HepG2 (cell line): Measurements from ENCODE around the gene MYLK2. TPM values are rescaled to one million over a fixed set of nuclear protein-coding genes. Genes with fewer than 3 reads are reported as not detected.

Source experiments
- ATAC-seq: fragments of 200-7000 bp; cut with Tn5 transposase; 3 replicates; pipeline ENCODE4 v1.9.1; 2020; ENCODE audit warnings: mild to moderate bottlenecking, moderate library complexity
- BruUV-seq: library from RNA; stranded (reverse); fragments of 400-500 nt; replicated peaks from 2 replicates; lab custom pipeline; 2021; lab: Mats Ljungman, UMichigan
- CTCF ChIA-PET: fragments of 300-600 bp; formaldehyde crosslinking; extraction: SDS; loops from one replicate; lab custom pipeline; 2021; ENCODE audit warnings: low total read pairs, inconsistent platforms, low intra/inter-chr PET ratio; lab: Yijun Ruan, JAX
- POLR2A ChIA-PET: fragments of 350-600 bp; sonication (Branson Sonifier 250); formaldehyde crosslinking; loops from one replicate; lab custom pipeline; 2020; ENCODE audit warnings: antibody characterized with exemption, inconsistent platforms; lab: Yijun Ruan, JAX
- DNase-seq: peaks from one replicate; pipeline ENCODE4 v3.0.0-alpha.2; 2015; ENCODE audit warnings: low spot score
- FAIRE-seq: peaks from 3 replicates; lab custom pipeline; 2011; peaks lifted over from hg19 to GRCh38; lab: Jason Lieb, UNC
- H2AFZ ChIP-seq: one replicate; pipeline ENCODE4 v1.6.1; 2011; ENCODE audit warnings: low read length, inconsistent platforms
- H3K27ac ChIP-seq: fragments of 300-600 bp; 3 replicates; pipeline ENCODE4 v1.8.0; 2011; ENCODE audit warnings: mixed run types, mild to moderate bottlenecking, mixed read lengths, low read length, inconsistent platforms; ENCODE audit not compliant: insufficient read depth; ENCODE audit errors: extremely low read length
- H3K27me3 ChIP-seq, 2 experiments: fragments of 200-600 bp in 1 of 2; 2 replicates in 1 of 2; 3 replicates in 1 of 2; pipeline versions ENCODE4 v1.6.0 to v1.8.0; 2011; ENCODE audit warnings: low read length in 2 of 2, mild to moderate bottlenecking in 2 of 2, moderate library complexity in 2 of 2, inconsistent platforms in 1 of 2; ENCODE audit not compliant: insufficient read depth in 2 of 2, control insufficient read depth in 1 of 2
- H3K36me3 ChIP-seq, 2 experiments: fragments of 200-600 bp in 1 of 2; replicated peaks in 1 of 2; 2 replicates in 1 of 2; 3 replicates in 1 of 2; pipeline versions ENCODE4 v1.5.1 to v1.8.0; 2011; ENCODE audit warnings: low read length in 2 of 2, inconsistent platforms in 1 of 2; ENCODE audit not compliant: insufficient read depth in 2 of 2, control insufficient read depth in 1 of 2
- H3K4me1 ChIP-seq: 2 replicates; pipeline ENCODE4 v1.5.1; 2012; ENCODE audit warnings: low read length, inconsistent platforms; ENCODE audit not compliant: insufficient read depth
- H3K4me2 ChIP-seq: 2 replicates; pipeline ENCODE4 v1.6.0; 2011; ENCODE audit warnings: low read depth, low read length, inconsistent platforms
- H3K4me3 ChIP-seq, 3 experiments: fragments of 200-600 bp in 1 of 3; sonication (generic), shearing (Covaris generic) in 1 of 3; replicated peaks in 1 of 3; 2 replicates each; pipeline ENCODE4 v1.5.1; 2011 to 2016; ENCODE audit warnings: low read length in 3 of 3, inconsistent platforms in 2 of 3, low read depth in 2 of 3, mild to moderate bottlenecking in 2 of 3, control low read depth in 1 of 3, mixed read lengths in 1 of 3; ENCODE audit not compliant: insufficient read depth in 1 of 3
- H3K79me2 ChIP-seq: one replicate; pipeline ENCODE4 v1.6.1; 2011; ENCODE audit warnings: low read length, inconsistent platforms; ENCODE audit not compliant: insufficient read depth
- H3K9ac ChIP-seq: 2 replicates; pipeline ENCODE4 v1.6.0; 2011; ENCODE audit warnings: mild to moderate bottlenecking, low read depth, low read length, inconsistent platforms; ENCODE audit not compliant: insufficient read depth
- H3K9me3 ChIP-seq: 2 replicates; pipeline ENCODE4 v1.5.1; 2012; ENCODE audit warnings: mild to moderate bottlenecking, low read length
- H4K20me1 ChIP-seq: 2 replicates; pipeline ENCODE4 v1.6.0; 2011; ENCODE audit warnings: inconsistent platforms, mild to moderate bottlenecking, low read length, moderate library complexity; ENCODE audit not compliant: insufficient read depth
- HOXA3 ChIP-seq: sonication (generic); formaldehyde crosslinking; IDR thresholded peaks from 2 replicates; pipeline ENCODE4 v1.5.0; 2020; ENCODE audit warnings: missing genetic modification reagents
- KLF6 ChIP-seq: IDR thresholded peaks from 2 replicates; pipeline ENCODE4 v1.8.0; 2016; ENCODE audit warnings: missing biosample characterization, missing genetic modification reagents
- LCORL ChIP-seq, 2 experiments: fragments of 450-650 bp in 1 of 2; sonication (generic) in 1 of 2; formaldehyde crosslinking in 1 of 2; IDR thresholded peaks; 2 replicates each; pipeline versions ENCODE4 v1.5.0 to v1.6.1; 2017 to 2020; ENCODE audit warnings: antibody characterized with exemption in 1 of 2, missing genetic modification reagents in 1 of 2
- ZNF280B ChIP-seq: sonication (generic); formaldehyde crosslinking; IDR thresholded peaks from 2 replicates; pipeline ENCODE4 v1.5.0; 2020; ENCODE audit warnings: missing genetic modification reagents, mild to moderate bottlenecking, borderline replicate concordance
- WGBS: methylation state at CpG from one replicate; pipeline ENCODE4 v1.1.6; 2017; ENCODE audit warnings: low lambda C conversion rate; 5-methylcytosine and 5-hydroxymethylcytosine counted together
- in situ Hi-C: cut with HindIII; loops from 2 replicates; pipeline ENCODE4 v1.10.0; 2017; ENCODE audit warnings: low pct_unique_long_range_greater_than_20kb; ENCODE audit not compliant: extremely low pct_ligation_motif_present
- intact Hi-C: fragments of 100-400 bp; cut with micrococcal nuclease; formaldehyde crosslinking; loops from one replicate; pipeline ENCODE4 v1.10.0; 2022; ENCODE audit not compliant: unreplicated experiment
- polyA plus RNA-seq, 8 experiments: library from polyadenylated mRNA; depleted of rRNA in 3 of 8; stranded (reverse) in 7 of 8; unstranded in 1 of 8; fragments of >200 nt; fragmentation: Illumina TruSeq in 4 of 8; extraction: Trizol in 4 of 8; gene quantifications; 2 replicates each; pipeline versions ENCODE4 v1.2.1 to v1.2.3, GENCODE V29; 2011 to 2016; ENCODE audit warnings: low read depth in 4 of 8, missing spikeins in 1 of 8, mixed read lengths in 1 of 8; ENCODE audit not compliant: insufficient read depth in 1 of 8
- total RNA-seq, 5 experiments: library from RNA; depleted of rRNA; stranded (reverse); fragments of >200 nt; fragmentation: Illumina TruSeq; extraction: Trizol; gene quantifications; 2 replicates each; pipeline ENCODE4 v1.2.3, GENCODE V29; 2016; ENCODE audit warnings: low read depth in 1 of 5

MYLK2 gene
- total and polyA plus RNA-seq, 2 of the 13 experiments (the other 11 are each of a cell fraction or from before 2014, with no cell fraction given): 0.27 TPM; not detected in 1

- no peak overlapping the region for H3K4me2 ChIP-seq
- no peak for TF ChIP-seq HOXA3 (CRISPR knock-in tag)
- no peaks in the 10 kb centered on the region for H3K9me3 ChIP-seq
- no peak overlapping the region for H2AFZ ChIP-seq
- intact Hi-C loops: loop anchor here (10.0 kb wide), 1 partner anchor 135 kb away; the partner anchor contains the start of gene PDRG1
- H3K27me3 ChIP-seq: peaks cover 5 to 41% of the 10 kb centered on the region in 2 experiments
- 0 out of 2 replicates have a peak, but pooled peaks cover 7% of the 10 kb centered on the region for H3K4me1 ChIP-seq
- ChIA-PET POLR2A (no interaction called here), CTCF (interaction anchor here (1.5 kb wide), 1 partner anchor 212 kb away, joined by 3 read pairs; no protein-coding TSS in a partner anchor)
- WGBS: 0% methylated on average over 1 of the region's 6 CpGs
- no peak overlapping the region for H3K27ac ChIP-seq
- no peak overlapping the region for H3K9ac ChIP-seq
- BruUV-seq: no TSS peak
- H3K4me3 ChIP-seq: no peak overlapping the region
- ATAC-seq (no peak), DNase-seq (no peak), FAIRE-seq (no peak)
- in situ Hi-C loops: loop anchor here (5.0 to 10.0 kb wide), 2 partner anchors 212 to 275 kb away; no protein-coding TSS in a partner anchor
- no peaks in the 10 kb centered on the region for H3K79me2 ChIP-seq
- no peaks in the 10 kb centered on the region for H3K36me3 ChIP-seq
- H4K20me1 ChIP-seq: no peaks in the 10 kb centered on the region
These were observed 1.1 kb downstream of the MYLK2 start for GRCh38 chr20:31820228-31820627.

GRCh38 chr20:31821427-31821826, 2.3 kb downstream of the MYLK2 start:
- Histone ChIP-seq H3K9ac (no peak overlapping the region), H3K36me3 (no peaks in the 10 kb centered on the region), H3K9me3 (no peaks in the 10 kb centered on the region), H2AFZ (no peak overlapping the region), H3K79me2 (no peaks in the 10 kb centered on the region), H4K20me1 (no peaks in the 10 kb centered on the region), H3K4me1 (0 out of 2 replicates have a peak, but pooled peaks cover 7% of the 10 kb centered on the region), H3K27me3 (peaks cover 8 to 53% of the 10 kb centered on the region in 2 experiments), H3K27ac (no peak overlapping the region), H3K4me2 (no peak overlapping the region), H3K4me3 (no peak overlapping the region)
- no TSS peak for BruUV-seq
- ChIA-PET POLR2A (no interaction called here), CTCF (interaction anchor here (2.7 to 4.8 kb wide), 2 partner anchors 25 to 210 kb away, joined by 26 to 70 read pairs; partner anchors contain the start of gene FOXS1)
- ATAC-seq (no peak), DNase-seq (no peak), FAIRE-seq (no peak)
- TF ChIP-seq KLF6 (CRISPR knock-in tag) (no peak), ZNF280B (0 out of 2 replicates have a peak, but pooled peaks have one; percentile 26), LCORL (IDR thresholded peaks at IDR 0.05) (0 out of 2 replicates have a peak, but pooled peaks have one; percentile 52), LCORL (CRISPR knock-in tag; IDR thresholded peaks at IDR 0.05) (no peak)
- 4% methylated on average over 5 of the region's 5 CpGs for WGBS
- in situ Hi-C loops: loop anchor here (5.0 to 10.0 kb wide), 2 partner anchors 211 to 273 kb away; no protein-coding TSS in a partner anchor
- intact Hi-C loops: loop anchor here (10.0 kb wide), 1 partner anchor 133 kb away; the partner anchor contains the start of gene PDRG1
